ENCODE data around the gene CHL1.

CHL1 gene, protein sequence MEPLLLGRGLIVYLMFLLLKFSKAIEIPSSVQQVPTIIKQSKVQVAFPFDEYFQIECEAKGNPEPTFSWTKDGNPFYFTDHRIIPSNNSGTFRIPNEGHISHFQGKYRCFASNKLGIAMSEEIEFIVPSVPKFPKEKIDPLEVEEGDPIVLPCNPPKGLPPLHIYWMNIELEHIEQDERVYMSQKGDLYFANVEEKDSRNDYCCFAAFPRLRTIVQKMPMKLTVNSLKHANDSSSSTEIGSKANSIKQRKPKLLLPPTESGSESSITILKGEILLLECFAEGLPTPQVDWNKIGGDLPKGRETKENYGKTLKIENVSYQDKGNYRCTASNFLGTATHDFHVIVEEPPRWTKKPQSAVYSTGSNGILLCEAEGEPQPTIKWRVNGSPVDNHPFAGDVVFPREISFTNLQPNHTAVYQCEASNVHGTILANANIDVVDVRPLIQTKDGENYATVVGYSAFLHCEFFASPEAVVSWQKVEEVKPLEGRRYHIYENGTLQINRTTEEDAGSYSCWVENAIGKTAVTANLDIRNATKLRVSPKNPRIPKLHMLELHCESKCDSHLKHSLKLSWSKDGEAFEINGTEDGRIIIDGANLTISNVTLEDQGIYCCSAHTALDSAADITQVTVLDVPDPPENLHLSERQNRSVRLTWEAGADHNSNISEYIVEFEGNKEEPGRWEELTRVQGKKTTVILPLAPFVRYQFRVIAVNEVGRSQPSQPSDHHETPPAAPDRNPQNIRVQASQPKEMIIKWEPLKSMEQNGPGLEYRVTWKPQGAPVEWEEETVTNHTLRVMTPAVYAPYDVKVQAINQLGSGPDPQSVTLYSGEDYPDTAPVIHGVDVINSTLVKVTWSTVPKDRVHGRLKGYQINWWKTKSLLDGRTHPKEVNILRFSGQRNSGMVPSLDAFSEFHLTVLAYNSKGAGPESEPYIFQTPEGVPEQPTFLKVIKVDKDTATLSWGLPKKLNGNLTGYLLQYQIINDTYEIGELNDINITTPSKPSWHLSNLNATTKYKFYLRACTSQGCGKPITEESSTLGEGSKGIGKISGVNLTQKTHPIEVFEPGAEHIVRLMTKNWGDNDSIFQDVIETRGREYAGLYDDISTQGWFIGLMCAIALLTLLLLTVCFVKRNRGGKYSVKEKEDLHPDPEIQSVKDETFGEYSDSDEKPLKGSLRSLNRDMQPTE (N-terminal part only)

GRCh38 chr3:196311-197148 lies at the start of gene CHL1:
TSS of gene CHL1 (plus strand) at chr3:196763. CDS start at chr3:319777, 123,014 bp downstream.
- no peak within 1 kb of the TSS for H3K4me3 ChIP-seq (ENCODE audit: low read depth, low read length)
- DNase-seq (ENCODE audit: low read depth) = no peak
- TF ChIP-seq CTCF (conservative IDR thresholded peaks at IDR 0.05; ENCODE audit: low read depth, low read length) = no peak

DNA sequence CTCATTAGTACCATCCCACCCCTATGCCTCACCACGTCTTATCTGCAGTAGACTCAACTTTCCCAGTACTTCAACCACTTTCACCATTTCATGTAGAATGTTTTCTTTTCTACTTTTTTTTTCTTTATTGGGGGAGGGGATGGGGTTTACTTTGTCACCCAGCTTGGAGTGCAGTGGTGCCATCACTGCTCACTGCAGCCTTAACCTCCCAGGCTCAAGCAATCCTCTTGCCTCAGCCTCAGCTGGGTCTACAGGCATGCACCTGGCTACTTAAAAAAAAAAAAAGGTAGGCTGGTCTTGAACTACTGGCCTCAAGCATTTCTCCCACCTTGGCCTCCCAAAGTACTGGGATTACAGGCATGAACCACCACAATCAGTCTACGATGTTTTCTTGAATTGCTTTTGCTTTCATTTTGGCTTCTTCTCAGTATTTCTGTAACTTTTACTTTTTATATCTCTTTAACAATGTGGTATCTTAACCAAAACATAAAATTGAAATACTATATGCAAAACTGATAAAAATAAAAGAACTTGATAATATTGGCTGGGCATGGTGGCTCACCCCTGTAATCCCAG lies 44.9 kb upstream of the CHL1 start:
- TF ChIP-seq CTCF (conservative IDR thresholded peaks at IDR 0.05; ENCODE audit: low read depth, low read length) = no peak
- no peak for DNase-seq (ENCODE audit: low read depth)
- no peak overlapping the region for H3K4me3 ChIP-seq (ENCODE audit: low read depth, low read length)

DNA sequence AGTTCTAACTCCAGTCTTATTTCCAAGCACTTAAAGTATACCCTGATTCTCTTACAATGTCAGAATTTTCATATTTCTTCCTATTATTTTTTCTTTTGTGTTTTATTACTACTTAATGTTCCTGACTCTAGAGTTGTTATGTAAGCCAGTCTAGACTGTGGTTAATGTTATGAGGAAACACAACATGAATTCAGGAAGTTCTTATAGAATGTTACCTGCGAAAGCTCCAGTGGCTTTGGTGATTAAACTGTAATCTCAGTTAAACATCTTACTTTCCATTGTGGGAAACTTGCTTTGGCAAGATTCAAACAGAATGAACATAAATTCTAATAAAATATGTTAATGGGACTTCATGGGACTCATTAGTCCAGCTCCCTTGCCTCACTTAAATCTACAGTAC lies 36.6 kb upstream of the CHL1 start:
- no peak for DNase-seq (ENCODE audit: low read depth)
- no peak for TF ChIP-seq CTCF (conservative IDR thresholded peaks at IDR 0.05; ENCODE audit: low read depth, low read length)
- H3K4me3 ChIP-seq (ENCODE audit: low read depth, low read length) = no peak overlapping the region

GRCh38 chr3:166071-166470 lies 30.5 kb upstream of the CHL1 start:
- no peak for DNase-seq (ENCODE audit: low read depth)
- TF ChIP-seq CTCF (conservative IDR thresholded peaks at IDR 0.05; ENCODE audit: low read depth, low read length) = no peak
- H3K4me3 ChIP-seq (ENCODE audit: low read depth, low read length) = no peak overlapping the region

DNA sequence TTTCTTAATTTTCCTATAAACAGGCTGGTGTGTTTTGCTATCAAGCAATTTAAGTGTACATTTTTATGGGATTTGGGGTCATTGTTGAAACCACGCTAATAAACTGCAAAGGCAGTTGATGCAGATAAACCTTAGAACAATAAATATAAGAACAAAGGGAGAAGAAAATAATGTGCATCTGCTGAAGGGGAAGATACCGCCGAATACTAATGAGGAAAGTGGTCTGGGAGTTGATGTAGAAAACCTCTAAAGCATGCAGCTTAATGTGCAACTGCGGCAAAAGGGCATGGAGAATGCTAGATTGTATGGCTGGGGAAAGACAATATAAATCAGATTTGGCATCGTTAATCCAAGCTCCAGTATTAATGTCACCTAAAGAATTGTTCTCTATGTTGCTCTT lies 29.8 kb upstream of the CHL1 start:
- no peak overlapping the region for H3K4me3 ChIP-seq (ENCODE audit: low read depth, low read length)
- no peak for DNase-seq (ENCODE audit: low read depth)
- no peak for TF ChIP-seq CTCF (conservative IDR thresholded peaks at IDR 0.05; ENCODE audit: low read depth, low read length)

- H3K4me3 ChIP-seq (ENCODE audit: low read depth, low read length) = no peak overlapping the region
- TF ChIP-seq CTCF (conservative IDR thresholded peaks at IDR 0.05; ENCODE audit: low read depth, low read length) = no peak
- no peak for DNase-seq (ENCODE audit: low read depth)
These were observed 22.7 kb upstream of the CHL1 start for GRCh38 chr3:173886-174285.

Data from choroid plexus epithelial cell (primary cell).